ENCODE results near the gene OR52B6.
"Not testable (repeated sequence)": the region's sequence is repeated elsewhere in the genome, so short reads cannot be mapped to it uniquely, and the experiment has no call there.

OR52B6 gene

GRCh38 chr11:5564259-5565019, 16.2 kb upstream of the OR52B6 start:
- no peak for TF ChIP-seq CTCF (IDR thresholded peaks at IDR 0.05; ENCODE audit: insufficient read depth, low read depth, low read length, missing control alignments)
- DNase-seq (ENCODE audit: low read depth), result peak; percentile 73
- H3K4me3 ChIP-seq (ENCODE audit: low read length), result no peak overlapping the region

- no peak for TF ChIP-seq CTCF (IDR thresholded peaks at IDR 0.05; ENCODE audit: insufficient read depth, low read depth, low read length, missing control alignments)
- no peak overlapping the region for H3K4me3 ChIP-seq (ENCODE audit: low read length)
- DNase-seq (ENCODE audit: low read depth), result no peak
These were observed 6.0 kb upstream of the OR52B6 start for GRCh38 chr11:5574654-5575053.

GRCh38 chr11:5575152-5575551, 5.5 kb upstream of the OR52B6 start:
- no peak for DNase-seq (ENCODE audit: low read depth)
- no peak overlapping the region for H3K4me3 ChIP-seq (ENCODE audit: low read length)
- TF ChIP-seq CTCF (IDR thresholded peaks at IDR 0.05; ENCODE audit: insufficient read depth, low read depth, low read length, missing control alignments), result no peak

GRCh38 chr11:5577101-5577500, 3.6 kb upstream of the OR52B6 start:
- DNase-seq (ENCODE audit: low read depth), result no peak
- no peak for TF ChIP-seq CTCF (IDR thresholded peaks at IDR 0.05; ENCODE audit: insufficient read depth, low read depth, low read length, missing control alignments)
- H3K4me3 ChIP-seq (ENCODE audit: low read length), result no peak overlapping the region

- no peak overlapping the region for H3K4me3 ChIP-seq (ENCODE audit: low read length)
- TF ChIP-seq CTCF (IDR thresholded peaks at IDR 0.05; ENCODE audit: insufficient read depth, low read depth, low read length, missing control alignments), result no peak
- DNase-seq (ENCODE audit: low read depth), result no peak
These were observed 337 bp downstream of the OR52B6 start for GRCh38 chr11:5581014-5581413.

GRCh38 chr11:5584458-5584857, 3.8 kb downstream of the OR52B6 start:
- not testable (repeated sequence) for DNase-seq (ENCODE audit: low read depth); H3K4me3 ChIP-seq (ENCODE audit: low read length)

- not testable (repeated sequence) for H3K4me3 ChIP-seq (ENCODE audit: low read length); DNase-seq (ENCODE audit: low read depth)
These were observed 9.2 kb downstream of the OR52B6 start for GRCh38 chr11:5589906-5590305.

- DNase-seq (ENCODE audit: low read depth), result no peak
- no peak for TF ChIP-seq CTCF (IDR thresholded peaks at IDR 0.05; ENCODE audit: insufficient read depth, low read depth, low read length, missing control alignments)
- H3K4me3 ChIP-seq (ENCODE audit: low read length), result no peak overlapping the region
These were observed 10.9 kb downstream of the OR52B6 start for GRCh38 chr11:5591613-5592012.
